ENCODE results near the gene FGD2.

FGD2 gene

GRCh38 chr6:37018198-37019064, 13.0 kb downstream of the FGD2 start:
- peak; percentile 63 to 96 (median 79) for DNase-seq

- no peak for DNase-seq
Observed at GRCh38 chr6:37019065-37019450, 13.6 kb downstream of the FGD2 start.

GRCh38 chr6:37020381-37020780, 14.9 kb downstream of the FGD2 start:
- no peak for DNase-seq

- DNase-seq, result no peak
Observed at GRCh38 chr6:37020812-37021211, 15.4 kb downstream of the FGD2 start.

GRCh38 chr6:37021356-37022129, 16.1 kb downstream of the FGD2 start:
- peak in 4 of 5 experiments; percentile 28 to 92 (median 53) for DNase-seq

GRCh38 chr6:37022135-37022863, 16.8 kb downstream of the FGD2 start:
- no peak for DNase-seq

GRCh38 chr6:37024656-37025337, 19.3 kb downstream of the FGD2 start:
- DNase-seq, result peak in 2 of 5 experiments; percentile 27 to 67

- DNase-seq, result no peak
Observed at GRCh38 chr6:37025621-37026466, 20.4 kb downstream of the FGD2 start.

GRCh38 chr6:37027036-37027720, 21.7 kb downstream of the FGD2 start:
- DNase-seq, result no peak

GRCh38 chr6:37027811-37028469, 22.5 kb downstream of the FGD2 start:
- DNase-seq, result no peak

GRCh38 chr6:37029249-37029971, 24.0 kb downstream of the FGD2 start:
- DNase-seq, result peak in 2 of 5 experiments; percentile 15 to 58

- DNase-seq, result no peak
Observed at GRCh38 chr6:37030599-37030998, 25.1 kb downstream of the FGD2 start.

- no peak for DNase-seq
Observed at GRCh38 chr6:37032239-37032638, 26.8 kb downstream of the FGD2 start.

- DNase-seq, result peak in 1 of 5 experiments; percentile 29
Observed at GRCh38 chr6:37033255-37033654, 27.8 kb downstream of the FGD2 start.

GRCh38 chr6:37033819-37034795, 28.7 kb downstream of the FGD2 start:
- DNase-seq, result no peak

GRCh38 chr6:37036146-37036545, 30.7 kb downstream of the FGD2 start:
- DNase-seq, result no peak

- DNase-seq, result no peak
Observed at GRCh38 chr6:37038292-37039198, 33.1 kb downstream of the FGD2 start.
